PC-3 (cell line): ENCODE measurements around the gene KCNK18. TPM values are rescaled to one million over a fixed set of nuclear protein-coding genes. Genes with fewer than 3 reads are reported as not detected.

ENCODE experiments used
- ATAC-seq: fragments of 200-7000 bp; cut with Tn5 transposase; 2 replicates; pipeline ENCODE4 v1.9.1; 2020; ENCODE audit warnings: mild to moderate bottlenecking, moderate library complexity
- BruUV-seq: library from RNA; stranded (reverse); fragments of 400-500 nt; replicated peaks from 2 replicates; lab custom pipeline; 2021; lab: Mats Ljungman, UMichigan
- CTCF ChIA-PET: fragments of 300-600 bp; sonication (Branson Sonifier 250); formaldehyde crosslinking; loops from one replicate; lab custom pipeline; 2022; ENCODE audit warnings: antibody characterized with exemption; lab: Charles Lee
- POLR2A ChIA-PET: fragments of 300-600 bp; sonication (Branson Sonifier 250); formaldehyde crosslinking; loops from one replicate; lab custom pipeline; 2022; ENCODE audit warnings: antibody characterized with exemption; ENCODE audit not compliant: unreplicated experiment; lab: Charles Lee
- DNase-seq: peaks from one replicate; pipeline ENCODE4 v3.0.0-alpha.2; 2015
- H2AFZ ChIP-seq: fragments of 300-600 bp; sonication (generic); 2 replicates; pipeline ENCODE4 v1.6.0; 2016; ENCODE audit warnings: antibody characterized with exemption, low read length
- H3F3A ChIP-seq: fragments of 300-600 bp; sonication (generic); one replicate; pipeline ENCODE4 v1.6.0; 2017; ENCODE audit warnings: antibody characterized with exemption, low read length, control low read depth, mild to moderate bottlenecking; ENCODE audit not compliant: unreplicated experiment
- H3K27ac ChIP-seq: fragments of 300-600 bp; sonication (generic); 2 replicates; pipeline ENCODE4 v1.5.1; 2016; ENCODE audit warnings: mild to moderate bottlenecking, low read length
- H3K27me3 ChIP-seq: fragments of 300-600 bp; sonication (generic); 2 replicates; pipeline ENCODE4 v1.6.1; 2016; ENCODE audit warnings: low read length, mixed read lengths
- H3K36me3 ChIP-seq: fragments of 300-600 bp; sonication (generic); 2 replicates; pipeline ENCODE4 v1.6.1; 2016; ENCODE audit warnings: low read depth, mixed run types, low read length, mixed read lengths
- H3K4me1 ChIP-seq: fragments of 300-600 bp; sonication (generic); 2 replicates; pipeline ENCODE4 v1.5.1; 2016; ENCODE audit warnings: low read length; ENCODE audit not compliant: insufficient read depth
- H3K4me2 ChIP-seq: fragments of 300-600 bp; sonication (generic); 2 replicates; pipeline ENCODE4 v1.6.0; 2016; ENCODE audit warnings: low read length
- H3K4me3 ChIP-seq: fragments of 300-600 bp; sonication (generic); 2 replicates; pipeline ENCODE4 v1.5.1; 2016; ENCODE audit warnings: mild to moderate bottlenecking, low read length, mixed read lengths
- H3K79me2 ChIP-seq: fragments of 300-600 bp; sonication (generic); 2 replicates; pipeline ENCODE4 v1.6.1; 2017; ENCODE audit warnings: low read length, mixed read lengths
- H3K9ac ChIP-seq: fragments of 300-600 bp; sonication (generic); 2 replicates; pipeline ENCODE4 v1.6.0; 2016; ENCODE audit warnings: mild to moderate bottlenecking, low read length
- H3K9me2 ChIP-seq: fragments of 300-600 bp; sonication (generic); replicated peaks from 2 replicates; pipeline ENCODE4 v1.6.1; 2016; ENCODE audit warnings: mixed run types, low read length, mixed read lengths
- H3K9me3 ChIP-seq: fragments of 300-600 bp; sonication (generic); 2 replicates; pipeline ENCODE4 v1.6.1; 2016; ENCODE audit warnings: low read length, mixed read lengths
- H4K20me1 ChIP-seq: fragments of 300-600 bp; sonication (generic); 2 replicates; pipeline ENCODE4 v1.6.1; 2016; ENCODE audit warnings: low read length, mixed read lengths
- CTCF ChIP-seq: fragments of 300-600 bp; sonication (generic); conservative IDR thresholded peaks from 2 replicates; pipeline ENCODE4 v1.5.1; 2017; ENCODE audit warnings: antibody characterized with exemption, low read depth, mild to moderate bottlenecking, low read length
- EZH2 ChIP-seq: fragments of 300-600 bp; sonication (generic); IDR thresholded peaks from one replicate; pipeline ENCODE4 v1.6.1; 2017; ENCODE audit warnings: antibody characterized with exemption, mild to moderate bottlenecking, low read length; ENCODE audit not compliant: unreplicated experiment
- EZH2phosphoT487 ChIP-seq: fragments of 300-600 bp; sonication (generic); IDR thresholded peaks from 2 replicates; pipeline ENCODE4 v1.6.1; 2018; ENCODE audit warnings: mild to moderate bottlenecking, antibody characterized with exemption, low read length, borderline replicate concordance
- intact Hi-C: fragments of 100-400 bp; cut with micrococcal nuclease; formaldehyde crosslinking; loops from 2 replicates; pipeline ENCODE4 v1.9.0; 2023
- total RNA-seq: library from RNA; depleted of rRNA; stranded (reverse); fragments of >200 nt; gene quantifications from 2 replicates; pipeline ENCODE4 v1.2.3, GENCODE V29; 2014

KCNK18 gene
- total RNA-seq, 1 experiment from 2014 or later = not detected

- ChIA-PET CTCF (no interaction called here), POLR2A (no interaction called here)
- Histone ChIP-seq H3K9me2 (no peaks in the 10 kb centered on the region), H3K4me2 (no peak overlapping the region), H2AFZ (no peak overlapping the region), H4K20me1 (no peaks in the 10 kb centered on the region), H3K27me3 (peaks cover 5% of the 10 kb centered on the region; the same call in 1 of the 2 replicates), H3F3A (no peaks in the 10 kb centered on the region), H3K36me3 (no peaks in the 10 kb centered on the region), H3K79me2 (no peaks in the 10 kb centered on the region), H3K9ac (no peak overlapping the region), H3K4me1 (no peaks in the 10 kb centered on the region), H3K27ac (no peak overlapping the region), H3K4me3 (no peak overlapping the region), H3K9me3 (no peaks in the 10 kb centered on the region)
- no TSS peak for BruUV-seq
- DNase-seq (no peak), ATAC-seq (no peak)
- no peak for TF ChIP-seq EZH2phosphoT487
- no peak for TF ChIP-seq CTCF
- no peak for TF ChIP-seq EZH2
- intact Hi-C loops = no loop called here
Observed at GRCh38 chr10:117242463-117242832, 45.2 kb downstream of the KCNK18 start.

GRCh38 chr10:117246997-117247671 lies 49.8 kb downstream of the KCNK18 start:
- Histone ChIP-seq H3K9me2 (no peaks in the 10 kb centered on the region), H3K9ac (no peak overlapping the region), H3K9me3 (no peaks in the 10 kb centered on the region), H3F3A (no peaks in the 10 kb centered on the region), H4K20me1 (no peaks in the 10 kb centered on the region), H3K4me3 (no peak overlapping the region), H3K79me2 (no peaks in the 10 kb centered on the region), H3K27ac (no peak overlapping the region), H2AFZ (no peak overlapping the region), H3K27me3 (peaks cover 22% of the 10 kb centered on the region), H3K4me1 (no peaks in the 10 kb centered on the region), H3K4me2 (no peak overlapping the region), H3K36me3 (no peaks in the 10 kb centered on the region)
- POLR2A ChIA-PET = no interaction called here
- TF ChIP-seq EZH2phosphoT487 (no peak), CTCF (no peak), EZH2 (no peak)
- CTCF ChIA-PET = no interaction called here
- ATAC-seq = no peak
- intact Hi-C loops = no loop called here
- DNase-seq = no peak
- no TSS peak for BruUV-seq

GRCh38 chr10:117248750-117249465 lies 51.6 kb downstream of the KCNK18 start:
- Histone ChIP-seq H3K79me2 (no peaks in the 10 kb centered on the region), H3K27me3 (peaks cover 21% of the 10 kb centered on the region), H4K20me1 (no peaks in the 10 kb centered on the region), H3K4me2 (no peak overlapping the region), H3K9me3 (no peaks in the 10 kb centered on the region), H3K4me1 (no peaks in the 10 kb centered on the region), H3K27ac (no peak overlapping the region), H3K4me3 (no peak overlapping the region), H3K9me2 (no peaks in the 10 kb centered on the region), H3K36me3 (no peaks in the 10 kb centered on the region), H3K9ac (no peak overlapping the region), H2AFZ (no peak overlapping the region), H3F3A (no peaks in the 10 kb centered on the region)
- POLR2A ChIA-PET = no interaction called here
- BruUV-seq = no TSS peak
- intact Hi-C loops = no loop called here
- CTCF ChIA-PET = no interaction called here
- ATAC-seq (no peak), DNase-seq (no peak)
- TF ChIP-seq CTCF = no peak
- TF ChIP-seq EZH2phosphoT487 = no peak
- no peak for TF ChIP-seq EZH2
